ENCODE results near the gene CRYL1. TPM values are rescaled to one million over a fixed set of nuclear protein-coding genes. Genes with fewer than 3 reads are reported as not detected.

Gene CRYL1
- total RNA-seq, 2 donors from 2014 or later, result 14.5 to 32.2 TPM

- H3K27me3 ChIP-seq, result no peaks in the 10 kb centered on the region
- TF ChIP-seq CTCF (IDR thresholded peaks at IDR 0.05) (no peak), POLR2A (IDR thresholded peaks at IDR 0.05) (no peak)
- H3K27ac ChIP-seq, result no peak overlapping the region
- H3K4me1 ChIP-seq, result no peaks in the 10 kb centered on the region
- no peaks in the 10 kb centered on the region for H3K36me3 ChIP-seq (replicated peaks in 1 of 2; ENCODE audit: insufficient read depth in 1 of 2, low read depth in 2 of 2)
- H3K4me3 ChIP-seq, result no peak overlapping the region
- 85 to 89% methylated on average over 7 of the region's 7 CpGs for WGBS, 2 donors
- H3K9me3 ChIP-seq, result no peaks in the 10 kb centered on the region
- intact Hi-C loops (cut with DNase I), result no loop called here
- no peak for ATAC-seq
- no peak for DNase-seq
Measured at GRCh38 chr13:20425819-20426219, 99.8 kb downstream of the CRYL1 start.

GRCh38 chr13:20424949-20425348, 100.7 kb downstream of the CRYL1 start:
- 88 to 93% methylated on average over 12 of the region's 12 CpGs for WGBS, 2 donors
- Histone ChIP-seq H3K27me3 (no peaks in the 10 kb centered on the region), H3K36me3 (replicated peaks in 1 of 2; ENCODE audit: insufficient read depth in 1 of 2, low read depth in 2 of 2) (no peaks in the 10 kb centered on the region), H3K4me3 (no peak overlapping the region), H3K4me1 (no peaks in the 10 kb centered on the region), H3K9me3 (no peaks in the 10 kb centered on the region), H3K27ac (no peak overlapping the region)
- ATAC-seq (no peak), DNase-seq (no peak)
- TF ChIP-seq CTCF (IDR thresholded peaks at IDR 0.05) (no peak), POLR2A (IDR thresholded peaks at IDR 0.05) (no peak)
- intact Hi-C loops (cut with DNase I), result no loop called here

- Histone ChIP-seq H3K27ac (no peak overlapping the region), H3K36me3 (replicated peaks in 1 of 2; ENCODE audit: insufficient read depth in 1 of 2, low read depth in 2 of 2) (no peaks in the 10 kb centered on the region), H3K4me3 (no peak overlapping the region), H3K9me3 (no peaks in the 10 kb centered on the region), H3K4me1 (no peaks in the 10 kb centered on the region), H3K27me3 (no peaks in the 10 kb centered on the region)
- ATAC-seq (no peak), DNase-seq (no peak)
- TF ChIP-seq POLR2A (IDR thresholded peaks at IDR 0.05), result no peak
- WGBS, 2 donors, result 78 to 91% methylated on average over 8 of the region's 8 CpGs
- intact Hi-C loops (cut with DNase I), result no loop called here
Measured at GRCh38 chr13:20424559-20424852, 101.2 kb downstream of the CRYL1 start.

GRCh38 chr13:20422362-20422761, 103.3 kb downstream of the CRYL1 start:
- intact Hi-C loops (cut with DNase I), result no loop called here
- WGBS, 2 donors, result 84 to 91% methylated on average over 4 of the region's 4 CpGs
- TF ChIP-seq CTCF (IDR thresholded peaks at IDR 0.05), result no peak

GRCh38 chr13:20420938-20421337, 104.7 kb downstream of the CRYL1 start:
- no peak overlapping the region for H3K4me3 ChIP-seq
- H3K4me1 ChIP-seq, result no peaks in the 10 kb centered on the region
- WGBS, 2 donors, result 87 to 90% methylated on average over 6 of the region's 6 CpGs
- intact Hi-C loops (cut with DNase I), result no loop called here
- no peak for DNase-seq
- no peak for TF ChIP-seq CTCF (IDR thresholded peaks at IDR 0.05)
- no peak for TF ChIP-seq POLR2A (IDR thresholded peaks at IDR 0.05)
- H3K27me3 ChIP-seq, result no peaks in the 10 kb centered on the region
- H3K36me3 ChIP-seq (replicated peaks in 1 of 2; ENCODE audit: insufficient read depth in 1 of 2, low read depth in 2 of 2), result no peaks in the 10 kb centered on the region
- no peak overlapping the region for H3K27ac ChIP-seq
- H3K9me3 ChIP-seq, result no peaks in the 10 kb centered on the region
- no peak for ATAC-seq

More at GRCh38 chr13:20422362-20422761, 103.3 kb downstream of the CRYL1 start:
- no peaks in the 10 kb centered on the region for H3K36me3 ChIP-seq (replicated peaks in 1 of 2; ENCODE audit: insufficient read depth in 1 of 2, low read depth in 2 of 2)
- no peaks in the 10 kb centered on the region for H3K4me1 ChIP-seq
- no peak overlapping the region for H3K27ac ChIP-seq
- no peaks in the 10 kb centered on the region for H3K9me3 ChIP-seq
- H3K4me3 ChIP-seq, result no peak overlapping the region
- DNase-seq (no peak), ATAC-seq (no peak)
- no peaks in the 10 kb centered on the region for H3K27me3 ChIP-seq
